A673 (cell line): ENCODE data around the gene PFKFB4.

ENCODE experiments used
- CTCF ChIP-seq: fragments of 300-800, 200-600 bp; sonication (generic); conservative IDR thresholded peaks from 2 replicates; pipeline ENCODE4 v1.5.1; 2017; ENCODE audit warnings: low read depth, mild to moderate bottlenecking, antibody characterized with exemption, low read length, moderate library complexity, mixed read lengths
- EZH2 ChIP-seq: fragments of 200-600 bp; sonication (generic); IDR thresholded peaks from 2 replicates; pipeline ENCODE4 v1.6.1; 2017; ENCODE audit warnings: borderline replicate concordance, low read depth, mild to moderate bottlenecking, mixed read lengths, antibody characterized with exemption, low read length; ENCODE audit not compliant: poor library complexity, severe bottlenecking

GRCh38 chr3:48544141-48544540 lies 12.5 kb downstream of the PFKFB4 start:
- TF ChIP-seq CTCF = no peak
- TF ChIP-seq EZH2 = no peak
